ENCODE results near the gene ATP1B4.

GRCh38 chrX:120361764-120362305 is at the start of gene ATP1B4:
- TF ChIP-seq, protein P1, sequence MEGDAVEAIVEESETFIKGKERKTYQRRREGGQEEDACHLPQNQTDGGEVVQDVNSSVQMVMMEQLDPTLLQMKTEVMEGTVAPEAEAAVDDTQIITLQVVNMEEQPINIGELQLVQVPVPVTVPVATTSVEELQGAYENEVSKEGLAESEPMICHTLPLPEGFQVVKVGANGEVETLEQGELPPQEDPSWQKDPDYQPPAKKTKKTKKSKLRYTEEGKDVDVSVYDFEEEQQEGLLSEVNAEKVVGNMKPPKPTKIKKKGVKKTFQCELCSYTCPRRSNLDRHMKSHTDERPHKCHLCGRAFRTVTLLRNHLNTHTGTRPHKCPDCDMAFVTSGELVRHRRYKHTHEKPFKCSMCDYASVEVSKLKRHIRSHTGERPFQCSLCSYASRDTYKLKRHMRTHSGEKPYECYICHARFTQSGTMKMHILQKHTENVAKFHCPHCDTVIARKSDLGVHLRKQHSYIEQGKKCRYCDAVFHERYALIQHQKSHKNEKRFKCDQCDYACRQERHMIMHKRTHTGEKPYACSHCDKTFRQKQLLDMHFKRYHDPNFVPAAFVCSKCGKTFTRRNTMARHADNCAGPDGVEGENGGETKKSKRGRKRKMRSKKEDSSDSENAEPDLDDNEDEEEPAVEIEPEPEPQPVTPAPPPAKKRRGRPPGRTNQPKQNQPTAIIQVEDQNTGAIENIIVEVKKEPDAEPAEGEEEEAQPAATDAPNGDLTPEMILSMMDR (IDR thresholded peaks at IDR 0.05 in 2 of 3, conservative IDR thresholded peaks at IDR 0.05 in 1 of 3; ENCODE audit: control insufficient read depth in 2 of 3, extremely low read depth in 1 of 3, insufficient read depth in 1 of 3, low read depth in 3 of 3, low read length in 3 of 3) = no peak
- TF ChIP-seq BRCA1 (IDR thresholded peaks at IDR 0.05; ENCODE audit: low read depth, low read length) (no peak), SMAD1 (IDR thresholded peaks at IDR 0.05; ENCODE audit: low read depth, partially characterized antibody) (no peak), FOXK2 (IDR thresholded peaks at IDR 0.05) (no peak)
